Esophagus squamous epithelium (tissue), 5 donors: ENCODE data around the gene CXXC5. TPM values are rescaled to one million over a fixed set of nuclear protein-coding genes. Genes with fewer than 3 reads are reported as not detected.
"Not testable (repeated sequence)": the region's sequence is repeated elsewhere in the genome, so short reads cannot be mapped to it uniquely, and the experiment has no call there.

ENCODE experiments used
- DNase-seq: peaks from one replicate; lab custom pipeline; 2025; lab: John Stamatoyannopoulos, UW
- H3K27ac ChIP-seq, 4 donors: fragments of 200-600 bp; sonication (generic); one replicate each; pipeline ENCODE4 v1.5.1; 2016 to 2019; ENCODE audit warnings: mild to moderate bottlenecking in 1 of 4
- H3K27me3 ChIP-seq, 4 donors: fragments of 200-600 bp; sonication (generic); 1 replicate in 3 of 4; 2 replicates in 1 of 4; pipeline versions ENCODE4 v1.5.1 to v1.6.0; 2017 to 2021; ENCODE audit warnings: antibody characterized with exemption in 1 of 4
- H3K36me3 ChIP-seq, 3 donors: fragments of 200-600 bp; sonication (generic); one replicate each; pipeline ENCODE4 v1.5.1; 2016 to 2019
- H3K4me1 ChIP-seq, 3 donors: fragments of 200-600 bp; sonication (generic); one replicate each; pipeline ENCODE4 v1.5.1; 2017 to 2019
- H3K4me3 ChIP-seq, 4 donors: fragments of 200-600 bp; sonication (generic); 1 replicate in 3 of 4; 2 replicates in 1 of 4; pipeline ENCODE4 v1.5.1; 2016 to 2019; ENCODE audit warnings: mild to moderate bottlenecking in 2 of 4, moderate library complexity in 1 of 4
- H3K9me3 ChIP-seq, 3 donors: fragments of 200-600 bp; sonication (generic); one replicate each; pipeline ENCODE4 v1.5.1; 2016 to 2019
- CTCF ChIP-seq, 6 experiments: fragments of 450-650 bp in 4 of 6; fragments of 200-600 bp in 2 of 6; sonication (generic) in 2 of 6; IDR thresholded peaks; one replicate each; pipeline ENCODE4 v1.5.1; 2016 to 2019; ENCODE audit warnings: antibody characterized with exemption in 6 of 6, mild to moderate bottlenecking in 4 of 6, moderate library complexity in 4 of 6
- POLR2A ChIP-seq, 4 donors: fragments of 450-650 bp; IDR thresholded peaks; one replicate each; pipeline ENCODE4 v1.6.1; 2017; ENCODE audit warnings: antibody characterized with exemption in 4 of 4, mild to moderate bottlenecking in 4 of 4, moderate library complexity in 3 of 4
- WGBS, 2 donors: methylation state at CpG; one replicate each; pipeline ENCODE4 v1.1.5; 2018; 5-methylcytosine and 5-hydroxymethylcytosine counted together
- intact Hi-C: fragments of 100-400 bp; cut with DNase I; formaldehyde crosslinking; loops from one replicate; pipeline ENCODE4 v1.15.0; 2022
- total RNA-seq, 4 donors: library from RNA; depleted of rRNA; stranded (reverse); fragments of >200 nt; gene quantifications; one replicate each; pipeline ENCODE4 v1.1.0, GENCODE V29; 2016
- donor health status: DM: yes; HTN: yes; CAD: no.

CXXC5 gene
- total RNA-seq = 10 to 100 TPM; 13.9 to 40.4 (median 22.9) TPM

DNA sequence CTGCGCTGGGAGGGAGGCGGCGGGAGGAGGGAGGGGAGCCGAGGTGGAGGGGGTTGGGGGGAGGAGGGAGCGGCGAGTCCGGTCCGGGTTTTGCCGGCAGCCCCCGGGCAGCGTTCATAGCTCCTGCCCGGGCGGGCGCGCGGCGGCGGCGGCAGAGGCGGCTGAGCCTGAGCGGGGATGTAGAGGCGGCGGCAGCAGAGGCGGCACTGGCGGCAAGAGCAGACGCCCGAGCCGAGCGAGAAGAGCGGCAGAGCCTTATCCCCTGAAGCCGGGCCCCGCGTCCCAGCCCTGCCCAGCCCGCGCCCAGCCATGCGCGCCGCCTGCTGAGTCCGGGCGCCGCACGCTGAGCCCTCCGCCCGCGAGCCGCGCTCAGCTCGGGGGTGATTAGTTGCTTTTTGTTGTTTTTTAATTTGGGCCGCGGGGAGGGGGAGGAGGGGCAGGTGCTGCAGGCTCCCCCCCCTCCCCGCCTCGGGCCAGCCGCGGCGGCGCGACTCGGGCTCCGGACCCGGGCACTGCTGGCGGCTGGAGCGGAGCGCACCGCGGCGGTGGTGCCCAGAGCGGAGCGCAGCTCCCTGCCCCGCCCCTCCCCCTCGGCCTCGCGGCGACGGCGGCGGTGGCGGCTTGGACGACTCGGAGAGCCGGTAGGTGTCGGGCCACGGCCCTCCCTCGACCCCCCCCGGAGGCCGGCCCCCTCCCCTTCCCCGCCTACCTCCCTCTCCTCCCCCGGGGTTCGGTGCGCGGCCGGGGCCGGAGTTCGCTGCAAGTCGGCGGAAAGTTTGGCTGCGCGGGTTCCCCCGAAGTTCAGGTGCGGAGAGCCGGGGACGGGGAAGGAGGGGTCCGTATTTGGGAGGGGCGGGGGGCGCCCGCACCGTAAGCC, at the start of gene CXXC5:
Gene CXXC5, plus strand, starts transcription at position 145 of the 877 bp plus-strand sequence. CDS start 32,175 bp downstream, outside the sequence.
- Histone ChIP-seq H3K36me3 (no peaks in the 10 kb centered on the region), H3K27me3 (peaks cover 0 to 32% (median 1%) of the 10 kb centered on the region in 4 donors), H3K4me1 (peaks cover 44 to 89% (median 48%) of the 10 kb centered on the region in 3 donors), H3K4me3 (peak within 1 kb of the TSS; percentile 66 to 88 (median 83)), H3K9me3 (no peaks in the 10 kb centered on the region), H3K27ac (peak within 1 kb of the TSS; percentile 74 to 95 (median 88))
- intact Hi-C loops = no loop called here
- TF ChIP-seq CTCF (IDR thresholded peaks at IDR 0.05) (no peak), POLR2A (IDR thresholded peaks at IDR 0.05) (peak in 2 of 4 donors; percentile 44 to 78)
- 0% methylated on average over 1 of the region's 106 CpGs; no CpG with 5 or more reads in 1 of the 2 donors for WGBS, 2 donors
- DNase-seq = no peak

GRCh38 chr5:139598601-139598965, 49.6 kb upstream of the CXXC5 start:
- peaks cover 0 to 37% (median 14%) of the 10 kb centered on the region in 3 donors for H3K36me3 ChIP-seq
- H3K4me3 ChIP-seq, H3K27ac ChIP-seq, intact Hi-C loops, H3K9me3 ChIP-seq, H3K27me3 ChIP-seq, DNase-seq: not testable (repeated sequence)
- WGBS, 2 donors = 97% methylated on average over 4 of the region's 5 CpGs
- peaks cover 0 to 21% (median 8%) of the 10 kb centered on the region in 3 donors for H3K4me1 ChIP-seq

DNA sequence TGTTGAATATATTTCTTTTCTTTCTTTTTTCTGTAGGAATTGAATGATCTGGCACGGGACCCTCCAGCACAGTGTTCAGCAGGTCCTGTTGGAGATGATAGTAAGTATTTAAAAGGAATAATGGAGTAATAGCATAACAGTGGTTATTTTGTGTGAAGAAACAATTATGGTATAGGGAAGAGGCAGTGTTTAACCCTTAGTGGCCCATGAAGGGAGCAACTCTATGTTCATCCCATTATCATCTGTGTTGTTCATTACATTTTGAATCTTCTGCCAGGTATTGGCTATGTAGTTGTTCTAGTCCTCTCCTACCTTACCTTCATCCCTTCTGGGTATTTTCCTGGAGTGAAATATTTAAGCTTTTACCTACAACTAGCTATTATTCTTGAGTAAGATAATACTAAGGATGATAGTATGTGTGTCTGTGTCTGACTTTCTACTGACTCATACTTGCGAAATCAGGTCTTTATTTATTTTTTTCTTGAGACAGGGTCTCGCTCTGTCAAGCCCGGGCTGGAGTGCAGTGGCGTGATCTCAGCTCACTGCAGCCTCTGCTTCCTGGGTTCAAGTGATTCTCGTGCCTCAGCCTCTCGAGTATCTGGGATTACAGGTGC, 47.7 kb upstream of the CXXC5 start:
- Histone ChIP-seq H3K9me3 (no peaks in the 10 kb centered on the region), H3K36me3 (peaks cover 0 to 55% (median 14%) of the 10 kb centered on the region in 3 donors), H3K27me3 (no peaks in the 10 kb centered on the region), H3K27ac (no peak overlapping the region), H3K4me1 (peaks cover 0 to 12% (median 0%) of the 10 kb centered on the region in 3 donors), H3K4me3 (no peak overlapping the region)
- no peak for DNase-seq
- WGBS, 2 donors = 55 to 58% methylated on average over 7 of the region's 7 CpGs
- intact Hi-C loops = no loop called here
- no peak for TF ChIP-seq CTCF (IDR thresholded peaks at IDR 0.05)
- TF ChIP-seq POLR2A (IDR thresholded peaks at IDR 0.05) = no peak

DNA sequence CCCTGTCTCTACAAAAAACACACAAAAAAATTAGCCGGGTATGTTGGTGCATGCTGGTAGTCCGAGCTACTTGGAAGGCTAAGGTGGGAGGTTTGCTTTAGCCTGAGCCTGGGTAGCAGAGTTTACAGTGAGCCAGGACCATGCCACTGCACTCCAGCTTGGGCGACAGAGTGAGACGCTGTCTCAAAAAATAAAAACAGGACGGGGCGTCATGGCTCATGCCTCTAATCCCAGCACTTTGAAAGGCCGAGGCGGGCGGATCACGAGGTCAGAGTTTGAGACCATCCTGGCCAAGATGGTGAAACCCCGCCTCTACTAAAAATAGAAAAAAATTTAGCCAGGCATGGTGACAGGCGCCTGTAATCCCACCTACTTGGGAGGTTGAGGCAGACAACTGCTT, 46.7 kb upstream of the CXXC5 start:
- H3K36me3 ChIP-seq = peaks cover 0 to 63% (median 14%) of the 10 kb centered on the region in 3 donors
- H3K27ac ChIP-seq = no peak overlapping the region
- H3K4me1 ChIP-seq = peaks cover 0 to 12% (median 0%) of the 10 kb centered on the region in 3 donors
- no peak overlapping the region for H3K4me3 ChIP-seq
- H3K27me3 ChIP-seq = no peaks in the 10 kb centered on the region
- WGBS, 2 donors = 90 to 91% methylated on average over 12 of the region's 12 CpGs
- no peak for DNase-seq
- H3K9me3 ChIP-seq = no peaks in the 10 kb centered on the region
- TF ChIP-seq POLR2A (IDR thresholded peaks at IDR 0.05) (no peak), CTCF (IDR thresholded peaks at IDR 0.05) (no peak)
- intact Hi-C loops = no loop called here

DNA sequence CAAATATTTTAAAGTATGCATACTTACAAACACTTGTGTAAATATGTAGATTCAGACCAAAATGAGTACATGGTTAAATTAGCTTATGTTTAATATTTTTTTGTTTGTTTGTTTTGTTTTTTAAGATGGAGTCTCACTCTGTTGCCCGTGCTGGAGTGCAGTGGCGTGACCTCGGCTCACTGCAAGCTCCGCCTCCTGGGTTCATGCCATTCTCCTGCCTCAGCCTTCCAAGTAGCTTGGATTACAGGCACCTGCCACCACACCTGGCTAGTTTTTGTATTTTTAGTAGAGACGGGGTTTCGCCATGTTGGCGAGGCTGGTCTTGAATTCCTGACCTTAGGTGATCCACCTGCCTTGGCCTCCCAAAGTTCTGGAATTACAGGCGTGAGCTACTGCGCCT, 46.2 kb upstream of the CXXC5 start:
- peaks cover 0 to 16% (median 0%) of the 10 kb centered on the region in 3 donors for H3K4me1 ChIP-seq
- peaks cover 0 to 68% (median 14%) of the 10 kb centered on the region in 3 donors for H3K36me3 ChIP-seq
- WGBS, 2 donors = 88 to 90% methylated on average over 7 to 9 of the region's 9 CpGs
- intact Hi-C loops, H3K9me3 ChIP-seq, H3K27ac ChIP-seq, H3K4me3 ChIP-seq, H3K27me3 ChIP-seq, DNase-seq: not testable (repeated sequence)

GRCh38 chr5:139605887-139606286, 42.3 kb upstream of the CXXC5 start:
- Histone ChIP-seq H3K27me3 (no peaks in the 10 kb centered on the region), H3K36me3 (peaks cover 0 to 79% (median 9%) of the 10 kb centered on the region in 3 donors), H3K9me3 (no peaks in the 10 kb centered on the region), H3K4me3 (no peak overlapping the region), H3K4me1 (peaks cover 0 to 9% (median 0%) of the 10 kb centered on the region in 3 donors), H3K27ac (no peak overlapping the region)
- TF ChIP-seq CTCF (IDR thresholded peaks at IDR 0.05) (no peak), POLR2A (IDR thresholded peaks at IDR 0.05) (no peak)
- DNase-seq = no peak
- intact Hi-C loops = no loop called here
- 84 to 94% methylated on average over 5 to 7 of the region's 8 CpGs for WGBS, 2 donors
